ENCODE results near the gene TAS2R39.
A peak's percentile ranks its signal among the peaks of the same experiment; 100 is the strongest.

The TAS2R39 gene

GRCh38 chr7:143210541-143210940 lies 27.3 kb downstream of the TAS2R39 start:
- TF ChIP-seq YY1 (IDR thresholded peaks at IDR 0.05; ENCODE audit: low read depth), result no peak
- no peak for TF ChIP-seq RAD21 (IDR thresholded peaks at IDR 0.05; ENCODE audit: low read depth)
- TF ChIP-seq TEAD4 (IDR thresholded peaks at IDR 0.05), result no peak
- TF ChIP-seq CREB1 (IDR thresholded peaks at IDR 0.05; ENCODE audit: low read depth), result no peak
- TF ChIP-seq REST (IDR thresholded peaks at IDR 0.05; ENCODE audit: low read depth), result no peak
- TF ChIP-seq NFIC (IDR thresholded peaks at IDR 0.05), result no peak
- no peak for TF ChIP-seq TAF1 (IDR thresholded peaks at IDR 0.05; ENCODE audit: low read depth)
- no peak for TF ChIP-seq TCF12 (IDR thresholded peaks at IDR 0.05; ENCODE audit: low read depth)
- no peak for TF ChIP-seq MAX (IDR thresholded peaks at IDR 0.05)
- TF ChIP-seq EGR1 (IDR thresholded peaks at IDR 0.05), result no peak
- TF ChIP-seq USF1 (IDR thresholded peaks at IDR 0.05), result no peak
- TF ChIP-seq EP300 (IDR thresholded peaks at IDR 0.05; ENCODE audit: borderline replicate concordance), result no peak
- TF ChIP-seq ZBTB7A (IDR thresholded peaks at IDR 0.05; ENCODE audit: low read depth), result no peak
- TF ChIP-seq CEBPB (IDR thresholded peaks at IDR 0.05), result no peak

- TF ChIP-seq TAF1 (IDR thresholded peaks at IDR 0.05; ENCODE audit: low read depth) (no peak), CEBPB (IDR thresholded peaks at IDR 0.05) (no peak), FOXM1 (IDR thresholded peaks at IDR 0.05; ENCODE audit: borderline replicate concordance, low read depth) (no peak), TCF12 (IDR thresholded peaks at IDR 0.05; ENCODE audit: low read depth) (no peak), RAD21 (IDR thresholded peaks at IDR 0.05; ENCODE audit: low read depth) (peak; percentile 99), REST (IDR thresholded peaks at IDR 0.05; ENCODE audit: low read depth) (no peak)
These were observed 31.8 kb downstream of the TAS2R39 start for GRCh38 chr7:143214789-143215679.

GRCh38 chr7:143216151-143216550 lies 32.9 kb downstream of the TAS2R39 start:
- TF ChIP-seq RAD21 (IDR thresholded peaks at IDR 0.05; ENCODE audit: low read depth), result no peak
- no peak for TF ChIP-seq YY1 (IDR thresholded peaks at IDR 0.05; ENCODE audit: low read depth)
- no peak for TF ChIP-seq CEBPB (IDR thresholded peaks at IDR 0.05)
- TF ChIP-seq REST (IDR thresholded peaks at IDR 0.05; ENCODE audit: low read depth), result no peak
- TF ChIP-seq NFIC (IDR thresholded peaks at IDR 0.05), result no peak
- TF ChIP-seq USF1 (IDR thresholded peaks at IDR 0.05), result no peak
- no peak for TF ChIP-seq EP300 (IDR thresholded peaks at IDR 0.05; ENCODE audit: borderline replicate concordance)
- TF ChIP-seq EGR1 (IDR thresholded peaks at IDR 0.05), result no peak
- TF ChIP-seq FOXM1 (IDR thresholded peaks at IDR 0.05; ENCODE audit: borderline replicate concordance, low read depth), result no peak

- no peak for TF ChIP-seq YY1 (IDR thresholded peaks at IDR 0.05; ENCODE audit: low read depth)
- no peak for TF ChIP-seq MAX (IDR thresholded peaks at IDR 0.05)
- no peak for TF ChIP-seq NFIC (IDR thresholded peaks at IDR 0.05)
- no peak for TF ChIP-seq USF1 (IDR thresholded peaks at IDR 0.05)
- TF ChIP-seq TEAD4 (IDR thresholded peaks at IDR 0.05), result no peak
- no peak for TF ChIP-seq RAD21 (IDR thresholded peaks at IDR 0.05; ENCODE audit: low read depth)
These were observed 33.5 kb downstream of the TAS2R39 start for GRCh38 chr7:143216686-143217085.

All from Ishikawa (cell line).